ENCODE data around the gene MPPED1.

MPPED1 gene

GRCh38 chr22:43479962-43480361 is 68.1 kb downstream of the MPPED1 start:
- in situ Hi-C loops (cut with HindIII; ENCODE audit: low pct_ligation_motif_present, low pct_unique_long_range_greater_than_20kb, low sequenced_read_pairs) = no loop called here
- no peak for DNase-seq

- DNase-seq = no peak
- in situ Hi-C loops (cut with HindIII; ENCODE audit: low pct_ligation_motif_present, low pct_unique_long_range_greater_than_20kb, low sequenced_read_pairs) = no loop called here
These were observed 69.9 kb downstream of the MPPED1 start for GRCh38 chr22:43481568-43482317.

DNA sequence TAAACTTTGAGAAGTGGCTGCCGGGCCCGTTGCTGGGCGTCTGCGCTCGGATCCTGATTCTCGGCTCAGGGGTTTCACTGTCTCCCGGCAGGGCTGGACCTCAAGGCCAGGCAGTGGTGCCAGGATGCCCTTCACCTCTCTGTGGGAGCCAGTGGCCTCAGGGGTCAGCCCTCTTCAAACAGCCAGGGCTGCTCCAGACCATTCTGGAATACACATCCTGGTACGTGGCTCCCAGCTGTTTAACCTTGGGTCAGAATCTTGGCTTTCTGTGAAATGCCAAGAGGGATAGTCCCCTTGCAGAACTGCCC is 70.5 kb downstream of the MPPED1 start:
- no peak for DNase-seq
- in situ Hi-C loops (cut with HindIII; ENCODE audit: low pct_ligation_motif_present, low pct_unique_long_range_greater_than_20kb, low sequenced_read_pairs) = no loop called here

GRCh38 chr22:43483266-43483665 is 71.5 kb downstream of the MPPED1 start:
- in situ Hi-C loops (cut with HindIII; ENCODE audit: low pct_ligation_motif_present, low pct_unique_long_range_greater_than_20kb, low sequenced_read_pairs) = no loop called here
- no peak for DNase-seq

DNA sequence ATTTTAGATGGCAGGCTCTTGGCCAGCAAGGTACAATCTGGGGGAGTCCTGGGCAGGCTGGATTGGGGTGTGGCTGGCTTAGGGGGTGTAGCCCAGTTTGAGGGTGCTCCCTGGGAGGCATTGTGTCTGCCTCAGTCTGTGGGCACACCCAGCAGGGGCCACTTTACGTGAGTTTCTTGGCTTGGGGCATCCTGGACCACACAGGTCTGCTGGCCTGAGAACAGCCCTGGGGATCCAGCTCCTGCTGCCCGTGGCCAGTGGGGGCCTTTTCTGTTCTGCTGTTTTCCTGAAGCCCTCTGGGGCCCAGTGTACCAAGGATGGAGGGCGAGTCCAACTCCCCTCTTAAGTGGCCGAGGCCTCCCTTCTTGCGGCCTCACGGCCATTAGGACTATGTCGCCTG is 71.9 kb downstream of the MPPED1 start:
- in situ Hi-C loops (cut with HindIII; ENCODE audit: low pct_ligation_motif_present, low pct_unique_long_range_greater_than_20kb, low sequenced_read_pairs) = no loop called here

GRCh38 chr22:43484227-43484626 is 72.4 kb downstream of the MPPED1 start:
- no peak for DNase-seq
- in situ Hi-C loops (cut with HindIII; ENCODE audit: low pct_ligation_motif_present, low pct_unique_long_range_greater_than_20kb, low sequenced_read_pairs) = no loop called here

More for the DNA sequence above, 71.9 kb downstream of the MPPED1 start:
- no peak for DNase-seq

- in situ Hi-C loops (cut with HindIII; ENCODE audit: low pct_ligation_motif_present, low pct_unique_long_range_greater_than_20kb, low sequenced_read_pairs) = no loop called here
- DNase-seq = no peak
These were observed 73.8 kb downstream of the MPPED1 start for GRCh38 chr22:43485502-43486089.

DNA sequence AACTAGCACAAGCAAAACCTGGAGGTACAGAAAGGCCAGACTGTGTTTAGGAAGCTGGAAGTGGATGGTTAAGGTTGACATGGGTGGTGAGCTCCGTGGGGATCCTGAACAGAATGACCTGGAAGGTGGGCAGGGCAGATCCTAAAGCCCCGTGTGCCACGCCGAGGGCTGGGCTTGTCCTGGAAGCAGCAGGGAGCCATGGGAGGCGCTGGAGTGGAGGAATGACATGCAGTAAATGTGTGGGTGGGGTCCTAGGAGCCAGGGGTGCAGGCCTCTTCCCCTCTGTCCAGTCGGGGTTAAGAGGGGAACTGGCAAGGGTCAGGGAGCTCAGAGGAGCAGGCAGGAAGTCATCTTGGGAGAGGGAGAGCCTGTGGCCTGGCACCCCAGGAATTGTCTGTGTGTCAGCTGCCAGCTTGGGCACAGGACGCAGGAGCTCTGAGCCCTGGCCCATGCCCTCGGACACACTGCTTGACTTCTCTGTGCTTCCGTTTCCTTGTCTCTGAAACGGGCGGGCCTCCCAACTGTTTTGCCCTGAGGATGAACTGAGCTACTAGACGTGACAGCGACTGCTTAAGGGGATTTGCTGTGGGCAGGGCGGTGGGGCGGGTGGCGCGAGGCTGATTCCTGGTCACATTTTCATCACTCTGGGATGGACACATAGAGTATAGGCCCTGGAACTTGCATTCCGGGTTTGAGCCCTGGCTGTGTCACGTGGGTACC is 75.7 kb downstream of the MPPED1 start:
- no peak for DNase-seq
- in situ Hi-C loops (cut with HindIII; ENCODE audit: low pct_ligation_motif_present, low pct_unique_long_range_greater_than_20kb, low sequenced_read_pairs) = no loop called here

- DNase-seq = no peak
- in situ Hi-C loops (cut with HindIII; ENCODE audit: low pct_ligation_motif_present, low pct_unique_long_range_greater_than_20kb, low sequenced_read_pairs) = no loop called here
These were observed 76.4 kb downstream of the MPPED1 start for GRCh38 chr22:43488031-43488866.

DNA sequence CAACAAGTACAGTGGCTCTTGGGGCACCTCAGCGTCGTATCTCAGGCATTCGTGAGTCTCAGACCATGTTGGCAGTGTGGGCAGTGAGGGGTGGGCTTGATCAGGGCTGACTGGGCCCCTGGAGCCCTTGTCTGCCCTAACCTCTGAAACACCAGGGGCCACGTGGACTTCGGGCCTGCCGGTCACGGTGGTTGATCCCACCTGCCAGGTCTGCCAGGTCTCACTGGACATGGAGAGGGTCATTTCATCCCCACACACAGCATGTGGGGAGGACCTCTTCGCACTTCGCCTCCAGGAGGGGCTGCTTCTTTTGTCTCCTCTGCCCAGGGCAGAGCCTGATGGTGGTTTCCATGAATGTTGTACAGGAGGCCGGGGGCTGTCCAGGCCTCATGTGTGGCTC is 77.1 kb downstream of the MPPED1 start:
- in situ Hi-C loops (cut with HindIII; ENCODE audit: low pct_ligation_motif_present, low pct_unique_long_range_greater_than_20kb, low sequenced_read_pairs) = no loop called here
- DNase-seq = no peak

- DNase-seq = no peak
- in situ Hi-C loops (cut with HindIII; ENCODE audit: low pct_ligation_motif_present, low pct_unique_long_range_greater_than_20kb, low sequenced_read_pairs) = no loop called here
These were observed 78.5 kb downstream of the MPPED1 start for GRCh38 chr22:43490311-43490710.

- in situ Hi-C loops (cut with HindIII; ENCODE audit: low pct_ligation_motif_present, low pct_unique_long_range_greater_than_20kb, low sequenced_read_pairs) = no loop called here
- no peak for DNase-seq
These were observed 79.4 kb downstream of the MPPED1 start for GRCh38 chr22:43491177-43491576.

DNA sequence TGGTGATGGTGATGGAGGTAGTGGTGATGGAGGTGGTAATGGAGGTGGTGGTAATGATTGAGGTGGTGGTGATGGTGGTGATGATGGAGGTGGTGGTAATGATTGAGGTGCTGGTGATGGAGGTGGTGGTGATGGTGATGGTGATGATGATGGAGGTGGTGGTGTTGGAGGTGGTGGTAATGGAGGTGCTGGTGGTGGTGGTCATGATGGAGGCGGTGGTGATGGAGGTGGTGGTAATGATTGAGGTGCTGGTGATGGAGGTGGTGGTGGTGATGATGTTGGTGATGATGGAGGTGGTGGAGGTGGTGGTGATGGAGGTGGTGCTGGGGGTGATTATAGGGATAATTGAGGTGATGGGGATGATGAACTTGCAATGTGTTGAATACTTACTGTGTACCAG is 79.9 kb downstream of the MPPED1 start:
- in situ Hi-C loops (cut with HindIII; ENCODE audit: low pct_ligation_motif_present, low pct_unique_long_range_greater_than_20kb, low sequenced_read_pairs) = no loop called here
- no peak for DNase-seq

DNA sequence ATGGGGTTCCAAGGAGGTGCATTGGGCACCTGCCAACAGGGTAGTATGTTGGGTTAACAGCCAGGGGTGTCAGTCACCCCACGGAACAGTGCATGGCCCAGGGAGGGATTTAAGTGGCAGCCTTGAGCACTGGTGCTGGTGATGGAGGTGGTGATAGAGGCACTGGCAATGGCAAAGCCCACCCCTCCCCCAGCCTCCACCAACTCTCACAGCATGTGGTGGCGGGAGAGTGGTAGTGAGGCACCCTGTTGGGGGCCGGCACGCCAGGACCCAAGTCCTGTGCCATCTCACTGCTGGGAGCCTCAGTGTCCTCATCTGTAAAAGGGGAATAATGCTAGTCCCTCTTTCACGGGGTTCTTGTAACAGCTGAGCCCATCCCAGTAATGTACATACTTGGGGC is 81.5 kb downstream of the MPPED1 start:
- in situ Hi-C loops (cut with HindIII; ENCODE audit: low pct_ligation_motif_present, low pct_unique_long_range_greater_than_20kb, low sequenced_read_pairs) = no loop called here

GRCh38 chr22:43497956-43498855 is 86.4 kb downstream of the MPPED1 start:
- in situ Hi-C loops (cut with HindIII; ENCODE audit: low pct_ligation_motif_present, low pct_unique_long_range_greater_than_20kb, low sequenced_read_pairs) = no loop called here
- no peak for DNase-seq

More for the DNA sequence above, 81.5 kb downstream of the MPPED1 start:
- no peak for DNase-seq

GRCh38 chr22:43498856-43499253 is 87.0 kb downstream of the MPPED1 start:
- no peak for DNase-seq
- in situ Hi-C loops (cut with HindIII; ENCODE audit: low pct_ligation_motif_present, low pct_unique_long_range_greater_than_20kb, low sequenced_read_pairs) = no loop called here

DNA sequence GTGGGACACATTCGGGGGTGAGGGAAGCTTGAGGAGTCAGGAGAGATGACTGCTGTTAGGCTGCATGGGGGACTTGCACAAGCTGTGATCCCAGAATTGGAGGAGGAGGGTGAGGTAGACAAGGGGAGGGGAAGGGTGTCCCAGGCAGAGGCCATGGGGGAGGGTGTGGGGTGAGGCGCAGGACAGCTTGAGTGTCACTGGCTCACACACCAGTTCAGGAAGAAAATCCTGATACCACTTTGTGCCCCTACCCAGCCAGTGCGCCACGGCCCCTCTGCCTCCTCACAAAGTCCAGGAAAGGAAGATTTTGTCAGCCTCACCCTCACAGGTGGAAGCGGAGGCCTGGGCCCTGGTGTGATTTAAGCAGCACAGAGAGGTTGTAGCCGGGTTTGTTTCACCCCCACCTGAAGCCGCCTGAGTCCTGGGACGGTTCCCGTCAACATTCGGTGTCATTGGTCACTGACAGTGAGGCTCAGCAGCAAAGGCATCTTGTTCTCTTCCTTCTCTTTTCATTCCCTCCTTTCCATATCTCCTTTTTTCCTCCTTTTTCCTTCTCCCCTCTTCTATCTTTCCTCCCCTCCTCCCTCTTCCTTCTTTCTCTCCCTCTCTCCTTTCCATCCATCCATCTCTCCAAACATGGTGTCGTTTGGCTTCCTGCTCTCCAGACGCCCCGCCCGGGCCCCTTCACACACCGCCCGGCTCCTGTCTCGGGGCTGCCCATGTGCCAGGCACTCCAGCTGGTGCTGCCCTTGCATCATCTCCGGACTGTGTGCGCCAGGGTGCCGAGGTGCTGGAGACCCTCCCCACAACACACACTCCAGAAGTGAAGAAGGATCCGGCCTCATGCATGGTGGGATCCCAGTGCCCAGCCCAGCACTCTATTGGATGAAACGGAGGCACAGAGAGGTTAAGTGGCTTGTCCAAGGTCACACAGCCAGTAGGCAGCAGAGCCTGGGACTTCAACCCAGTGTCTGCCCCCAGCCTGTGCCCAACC is 89.3 kb downstream of the MPPED1 start:
- in situ Hi-C loops (cut with HindIII; ENCODE audit: low pct_ligation_motif_present, low pct_unique_long_range_greater_than_20kb, low sequenced_read_pairs) = no loop called here
- no peak for DNase-seq

Data from ACHN (cell line).